T-helper 1 cell treated with Interleukin-12 subunit alpha and Interleukin-12 subunit beta and Interleukin-4 antibody, amounts not matched to agents 30 μg/mL and 1 μg/mL, for 36 hours (primary cell): Measurements from ENCODE around the gene CELF6.

Source experiments
- H3K27ac Mint-ChIP-seq: one replicate; pipeline ENCODE4 v1.8.0; 2021; ENCODE audit warnings: mild to moderate bottlenecking, mixed read lengths
- H3K27me3 Mint-ChIP-seq: one replicate; pipeline ENCODE4 v1.8.0; 2021; ENCODE audit warnings: low read depth, mixed read lengths
- H3K36me3 Mint-ChIP-seq: one replicate; pipeline ENCODE4 v1.8.0; 2021; ENCODE audit warnings: low read depth, mixed read lengths
- H3K4me1 Mint-ChIP-seq: one replicate; pipeline ENCODE4 v1.8.0; 2021; ENCODE audit warnings: low read depth, mixed read lengths
- H3K4me3 Mint-ChIP-seq: one replicate; pipeline ENCODE4 v1.8.0; 2021; ENCODE audit warnings: mild to moderate bottlenecking, moderate library complexity, mixed read lengths
- H3K9me3 Mint-ChIP-seq: one replicate; pipeline ENCODE4 v1.8.0; 2021; ENCODE audit warnings: mixed read lengths

The CELF6 gene

DNA sequence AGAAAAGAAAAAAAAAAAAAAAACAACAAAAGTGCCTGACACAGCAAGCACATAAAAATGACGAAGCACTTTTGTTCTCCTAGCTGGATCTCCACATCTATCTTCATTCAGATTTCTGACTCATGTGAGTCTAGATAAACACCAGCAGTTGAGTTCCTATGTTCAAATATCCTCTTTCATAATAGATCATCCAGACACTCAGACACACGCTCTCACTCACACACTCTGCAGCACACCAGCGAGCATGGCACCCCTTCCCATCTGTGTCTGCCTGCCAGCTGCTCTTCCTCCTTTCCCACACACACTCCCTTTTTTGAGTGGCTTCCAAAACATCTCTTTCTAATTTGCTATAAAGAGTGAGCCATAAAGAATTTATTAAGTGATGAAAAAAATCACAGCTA is 19.8 kb upstream of the CELF6 start:
- Mint-ChIP-seq H3K27me3 (no peaks in the 10 kb centered on the region), H3K27ac (no peak overlapping the region), H3K4me1 (no peaks in the 10 kb centered on the region), H3K4me3 (no peak overlapping the region), H3K9me3 (no peaks in the 10 kb centered on the region), H3K36me3 (peaks cover 3% of the 10 kb centered on the region)

DNA sequence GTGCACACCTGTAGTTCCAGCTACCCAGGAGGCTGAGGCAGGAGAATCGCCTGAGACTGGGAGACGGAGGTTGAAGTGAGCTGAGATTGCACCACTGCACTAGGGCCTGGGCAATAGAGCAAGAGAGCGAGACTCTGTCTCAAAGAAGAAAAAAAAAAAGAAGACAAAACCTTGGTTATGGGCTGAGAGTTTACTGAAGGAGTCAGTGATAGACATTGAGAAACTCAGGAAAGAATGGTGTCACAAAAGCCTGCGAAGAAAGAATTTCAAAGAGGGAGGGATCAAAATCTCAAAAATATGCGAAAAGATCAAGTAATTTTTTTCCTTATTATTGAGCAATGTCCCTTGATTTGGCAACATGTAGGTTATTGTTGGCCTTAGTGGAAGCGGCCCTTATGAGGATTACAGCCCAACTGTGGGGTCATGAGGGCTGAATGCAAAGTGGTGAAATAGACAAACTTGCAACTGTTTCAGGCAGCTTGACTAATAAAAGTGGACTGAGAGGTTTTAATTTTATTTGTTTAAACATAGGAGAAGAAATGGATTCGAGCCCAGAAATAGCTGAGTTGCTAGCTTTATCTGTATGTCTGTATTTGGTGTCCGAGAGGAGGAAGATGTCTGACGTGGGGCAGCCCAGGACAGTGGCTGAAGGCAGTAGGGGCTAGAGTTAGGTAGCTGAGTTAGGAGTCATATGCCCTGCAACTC is 18.8 kb upstream of the CELF6 start:
- no peak overlapping the region for H3K27ac Mint-ChIP-seq
- H3K36me3 Mint-ChIP-seq = peaks cover 3% of the 10 kb centered on the region
- H3K4me3 Mint-ChIP-seq = no peak overlapping the region
- H3K9me3 Mint-ChIP-seq = no peaks in the 10 kb centered on the region
- H3K27me3 Mint-ChIP-seq = no peaks in the 10 kb centered on the region
- no peaks in the 10 kb centered on the region for H3K4me1 Mint-ChIP-seq

DNA sequence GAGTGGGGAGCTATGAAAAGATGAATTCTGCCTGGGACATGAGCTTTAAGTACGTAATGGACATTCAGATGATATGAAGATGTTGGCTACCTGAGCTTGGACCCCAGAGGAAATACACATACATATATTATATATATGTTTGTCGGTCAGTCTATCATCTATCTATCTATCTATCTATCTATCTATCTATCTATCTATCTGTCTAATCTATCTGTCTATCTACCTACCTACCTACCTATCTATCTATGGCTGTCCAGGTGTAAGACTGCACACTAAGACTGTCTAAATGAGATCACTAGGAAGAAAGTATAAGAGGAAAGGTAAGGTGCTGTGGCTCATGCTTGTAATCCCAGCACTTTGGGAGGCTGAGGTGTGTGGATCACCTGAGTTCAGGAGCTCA is 18.2 kb upstream of the CELF6 start:
- H3K9me3 Mint-ChIP-seq = no peaks in the 10 kb centered on the region
- no peak overlapping the region for H3K4me3 Mint-ChIP-seq
- H3K4me1 Mint-ChIP-seq = no peaks in the 10 kb centered on the region
- H3K36me3 Mint-ChIP-seq = peaks cover 3% of the 10 kb centered on the region
- no peak overlapping the region for H3K27ac Mint-ChIP-seq
- no peaks in the 10 kb centered on the region for H3K27me3 Mint-ChIP-seq

DNA sequence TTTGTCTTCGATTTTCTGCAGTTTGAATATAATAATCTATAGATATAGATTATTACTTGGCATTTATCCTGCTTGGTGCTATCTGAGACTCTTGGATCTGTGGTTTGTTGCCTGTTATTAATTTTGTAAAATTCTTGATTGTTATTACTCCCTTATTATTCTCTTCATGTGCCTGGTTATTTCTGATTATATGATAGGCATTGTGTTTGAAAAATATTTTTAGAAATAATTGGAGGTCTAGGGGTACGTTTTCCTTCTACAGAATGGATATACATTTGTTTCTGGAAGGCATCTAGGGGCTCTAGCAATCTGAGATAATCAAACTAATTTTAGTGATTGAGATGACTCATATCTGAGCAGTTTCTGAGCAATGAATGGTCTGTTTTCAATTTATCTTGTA is 14.9 kb upstream of the CELF6 start:
- Mint-ChIP-seq H3K4me3 (no peak overlapping the region), H3K36me3 (peaks cover 3% of the 10 kb centered on the region), H3K27me3 (no peaks in the 10 kb centered on the region), H3K4me1 (no peaks in the 10 kb centered on the region), H3K9me3 (no peaks in the 10 kb centered on the region), H3K27ac (no peak overlapping the region)

DNA sequence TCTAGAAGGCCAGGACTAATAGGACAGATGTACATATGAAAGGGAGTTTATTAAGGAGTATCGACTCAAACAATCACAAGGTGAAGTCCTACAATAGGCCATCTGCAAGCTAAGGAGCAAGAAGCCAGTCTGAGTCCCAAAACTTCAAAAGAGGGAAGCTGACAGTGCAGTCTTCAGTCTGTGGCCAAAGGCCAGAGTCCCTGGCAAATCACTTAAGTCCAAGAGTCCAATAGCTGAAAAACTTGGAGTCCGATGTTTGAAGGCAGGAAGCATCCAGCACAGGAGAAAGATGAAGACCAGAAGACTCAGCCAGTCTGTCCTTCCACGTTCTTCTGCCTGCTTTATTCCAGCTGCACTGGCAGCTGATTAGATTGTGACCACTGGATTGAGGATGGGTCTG is 11.1 kb upstream of the CELF6 start:
- Mint-ChIP-seq H3K4me3 (no peak overlapping the region), H3K9me3 (no peaks in the 10 kb centered on the region), H3K27me3 (no peaks in the 10 kb centered on the region), H3K4me1 (no peaks in the 10 kb centered on the region), H3K36me3 (peaks cover 3% of the 10 kb centered on the region), H3K27ac (no peak overlapping the region)

DNA sequence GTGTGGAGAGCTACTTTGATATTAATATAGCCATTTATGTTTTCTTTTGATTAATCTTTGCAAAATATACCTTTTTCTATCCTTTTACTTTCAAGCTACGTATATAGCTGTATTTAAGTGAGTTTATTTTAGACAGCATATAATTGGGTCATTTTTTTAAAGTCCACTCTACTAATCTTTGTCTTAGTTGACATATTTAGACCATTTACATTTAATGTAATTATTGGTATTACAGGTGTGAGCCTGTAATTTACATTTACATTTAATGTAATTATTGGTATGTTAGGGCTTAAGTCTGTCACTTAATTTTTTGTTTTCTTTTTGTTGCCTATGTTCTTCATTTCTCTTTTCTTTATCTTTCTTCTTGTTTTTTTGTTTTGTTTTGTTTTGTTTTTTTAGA is 3.8 kb upstream of the CELF6 start:
- H3K4me1 Mint-ChIP-seq = peaks cover 12% of the 10 kb centered on the region
- H3K9me3 Mint-ChIP-seq = no peaks in the 10 kb centered on the region
- H3K27me3 Mint-ChIP-seq = peaks cover 16% of the 10 kb centered on the region
- no peak overlapping the region for H3K4me3 Mint-ChIP-seq
- no peak overlapping the region for H3K27ac Mint-ChIP-seq
- H3K36me3 Mint-ChIP-seq = peaks cover 8% of the 10 kb centered on the region

DNA sequence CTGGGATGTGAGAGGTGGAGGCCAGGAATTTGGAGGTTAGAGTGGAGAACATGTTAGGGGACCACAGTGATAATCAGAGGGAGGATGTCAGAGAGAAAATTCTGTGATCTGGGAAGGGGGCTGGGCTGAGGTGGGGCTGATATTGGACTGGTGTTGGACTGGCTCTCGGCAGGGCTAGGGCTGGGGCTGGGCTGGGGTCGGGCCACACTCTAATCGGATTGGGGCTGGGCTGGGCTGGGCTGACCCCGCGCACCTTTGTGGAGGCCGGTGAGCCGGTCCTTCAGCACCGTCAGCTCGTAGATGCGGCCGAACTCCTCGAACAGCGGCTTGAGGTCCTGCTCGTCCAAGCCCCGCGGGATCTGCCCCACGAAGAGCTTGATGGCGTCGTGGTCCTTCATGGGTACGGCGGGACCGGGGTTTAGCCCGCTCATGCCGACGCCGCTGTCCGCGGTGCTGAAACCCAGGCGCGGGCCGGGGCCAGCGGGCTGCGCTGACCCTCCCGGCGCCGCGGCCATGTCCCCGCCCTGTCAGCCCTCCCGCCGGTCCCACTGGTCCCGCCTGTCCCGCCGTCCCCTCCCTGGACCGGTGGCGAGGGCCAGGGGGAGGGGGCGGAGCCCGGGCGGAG is 485 bp downstream of the CELF6 start:
- Mint-ChIP-seq H3K4me1 (peaks cover 17% of the 10 kb centered on the region), H3K27ac (peak overlapping the region; percentile 69), H3K9me3 (no peaks in the 10 kb centered on the region), H3K27me3 (peaks cover 31% of the 10 kb centered on the region), H3K36me3 (peaks cover 9% of the 10 kb centered on the region), H3K4me3 (peak overlapping the region; percentile 81)

DNA sequence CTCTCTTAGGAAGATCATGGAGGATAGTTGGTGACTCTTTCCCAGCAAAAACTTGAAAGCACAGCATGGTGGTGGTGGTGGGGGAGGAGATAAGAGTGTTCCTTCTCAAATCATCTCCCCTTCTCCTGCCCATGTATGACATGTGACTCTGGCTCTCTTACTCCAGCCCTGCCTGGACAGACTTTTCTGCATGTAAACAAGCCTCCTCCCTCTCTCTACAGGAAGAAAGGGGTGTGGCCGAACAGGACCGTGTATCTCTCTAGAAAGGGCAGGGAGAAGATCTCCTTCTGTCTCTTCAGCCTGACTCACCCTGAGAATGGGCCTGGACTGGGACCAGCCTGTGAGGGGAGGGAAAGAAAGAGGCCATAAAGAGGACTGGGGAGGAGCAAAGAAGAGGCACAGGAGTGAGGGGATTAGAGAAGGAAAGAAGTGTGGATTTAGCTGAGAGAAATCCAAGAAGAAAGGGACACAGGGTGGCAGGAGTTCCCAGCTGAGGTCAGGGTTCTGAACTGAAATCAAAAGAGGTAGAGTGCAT is 1.5 kb downstream of the CELF6 start:
- peaks cover 31% of the 10 kb centered on the region for H3K27me3 Mint-ChIP-seq
- H3K9me3 Mint-ChIP-seq = no peaks in the 10 kb centered on the region
- peak overlapping the region; percentile 69 for H3K27ac Mint-ChIP-seq
- H3K36me3 Mint-ChIP-seq = peaks cover 7% of the 10 kb centered on the region
- H3K4me3 Mint-ChIP-seq = peak overlapping the region; percentile 81
- H3K4me1 Mint-ChIP-seq = peaks cover 17% of the 10 kb centered on the region

DNA sequence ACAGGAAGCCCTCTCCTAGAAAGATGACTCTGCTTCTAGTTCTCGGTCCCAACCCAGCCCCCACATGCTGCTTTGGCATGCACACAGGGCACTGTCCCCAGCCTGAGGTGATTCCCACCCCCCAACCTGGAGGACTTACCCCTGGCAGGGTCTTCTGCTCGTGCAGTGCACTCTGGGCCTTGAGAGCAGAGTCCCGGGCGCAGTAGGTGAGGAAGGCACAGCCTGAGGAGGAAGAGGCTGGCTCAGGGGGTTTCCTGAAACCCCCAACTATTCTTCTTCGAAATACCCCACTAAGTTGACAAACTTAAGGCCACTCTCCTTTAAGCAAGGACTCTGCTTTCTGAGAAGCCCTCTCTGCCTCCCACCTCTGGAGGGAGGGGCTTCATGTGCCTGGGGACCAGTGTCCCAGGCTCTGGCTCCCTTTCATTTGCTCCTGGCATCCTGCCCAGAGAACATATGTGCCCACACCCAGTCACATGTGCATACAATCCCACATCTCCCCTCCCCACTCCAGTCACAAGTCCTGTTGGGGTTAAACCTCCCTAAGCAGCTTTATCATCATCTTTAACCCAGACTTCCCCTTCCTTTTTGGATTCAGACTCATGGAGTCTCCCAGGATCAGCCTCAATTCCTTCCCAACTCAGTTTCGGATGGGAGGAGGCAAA is 4.1 kb downstream of the CELF6 start:
- no peak overlapping the region for H3K27ac Mint-ChIP-seq
- H3K4me3 Mint-ChIP-seq = no peak overlapping the region
- peaks cover 7% of the 10 kb centered on the region for H3K36me3 Mint-ChIP-seq
- peaks cover 16% of the 10 kb centered on the region for H3K4me1 Mint-ChIP-seq
- H3K9me3 Mint-ChIP-seq = no peaks in the 10 kb centered on the region
- H3K27me3 Mint-ChIP-seq = peaks cover 29% of the 10 kb centered on the region

DNA sequence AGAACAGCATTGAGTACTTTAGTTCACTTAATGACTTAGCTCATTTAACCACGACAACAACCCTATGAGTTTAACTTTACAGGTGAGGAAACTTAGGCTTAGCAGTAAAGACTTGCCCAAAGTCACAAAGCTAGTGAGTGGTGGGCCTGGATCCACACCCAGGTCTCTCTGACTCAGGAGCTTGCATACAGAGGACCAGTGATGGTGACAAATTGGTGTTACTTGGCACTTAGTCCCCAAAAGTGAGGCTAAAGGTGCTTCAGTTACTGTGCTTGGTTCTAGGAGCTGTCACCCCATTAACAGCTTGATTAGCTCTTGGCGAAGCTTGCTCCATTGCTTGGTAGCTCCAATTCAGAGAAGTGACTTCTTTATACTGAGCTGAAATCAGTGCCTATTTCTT is 6.1 kb downstream of the CELF6 start:
- peaks cover 6% of the 10 kb centered on the region for H3K4me1 Mint-ChIP-seq
- peaks cover 20% of the 10 kb centered on the region for H3K27me3 Mint-ChIP-seq
- peaks cover 4% of the 10 kb centered on the region for H3K36me3 Mint-ChIP-seq
- H3K9me3 Mint-ChIP-seq = no peaks in the 10 kb centered on the region
- H3K4me3 Mint-ChIP-seq = no peak overlapping the region
- no peak overlapping the region for H3K27ac Mint-ChIP-seq

DNA sequence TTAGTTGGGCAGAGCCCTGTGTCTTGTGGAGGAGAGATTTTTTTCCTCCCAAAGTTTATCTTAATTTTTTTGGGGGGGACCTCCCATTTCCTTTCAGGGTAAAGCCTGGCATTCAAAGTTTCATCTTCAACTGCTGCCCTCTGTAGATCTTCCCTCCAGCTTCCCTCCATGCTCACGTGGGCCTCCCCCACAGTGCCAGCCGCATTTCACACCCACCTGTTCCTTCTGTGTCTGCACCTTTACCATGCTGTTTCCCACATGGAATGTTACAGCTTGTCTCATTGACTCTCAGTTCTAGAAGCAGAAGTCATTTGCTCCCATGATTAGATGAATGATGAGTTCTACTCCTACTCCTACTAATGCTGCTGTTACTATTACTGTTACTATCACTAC is 6.5 kb downstream of the CELF6 start:
- Mint-ChIP-seq H3K27me3 (peaks cover 16% of the 10 kb centered on the region), H3K4me1 (peaks cover 2% of the 10 kb centered on the region), H3K36me3 (no peaks in the 10 kb centered on the region), H3K4me3 (no peak overlapping the region), H3K27ac (no peak overlapping the region), H3K9me3 (no peaks in the 10 kb centered on the region)

DNA sequence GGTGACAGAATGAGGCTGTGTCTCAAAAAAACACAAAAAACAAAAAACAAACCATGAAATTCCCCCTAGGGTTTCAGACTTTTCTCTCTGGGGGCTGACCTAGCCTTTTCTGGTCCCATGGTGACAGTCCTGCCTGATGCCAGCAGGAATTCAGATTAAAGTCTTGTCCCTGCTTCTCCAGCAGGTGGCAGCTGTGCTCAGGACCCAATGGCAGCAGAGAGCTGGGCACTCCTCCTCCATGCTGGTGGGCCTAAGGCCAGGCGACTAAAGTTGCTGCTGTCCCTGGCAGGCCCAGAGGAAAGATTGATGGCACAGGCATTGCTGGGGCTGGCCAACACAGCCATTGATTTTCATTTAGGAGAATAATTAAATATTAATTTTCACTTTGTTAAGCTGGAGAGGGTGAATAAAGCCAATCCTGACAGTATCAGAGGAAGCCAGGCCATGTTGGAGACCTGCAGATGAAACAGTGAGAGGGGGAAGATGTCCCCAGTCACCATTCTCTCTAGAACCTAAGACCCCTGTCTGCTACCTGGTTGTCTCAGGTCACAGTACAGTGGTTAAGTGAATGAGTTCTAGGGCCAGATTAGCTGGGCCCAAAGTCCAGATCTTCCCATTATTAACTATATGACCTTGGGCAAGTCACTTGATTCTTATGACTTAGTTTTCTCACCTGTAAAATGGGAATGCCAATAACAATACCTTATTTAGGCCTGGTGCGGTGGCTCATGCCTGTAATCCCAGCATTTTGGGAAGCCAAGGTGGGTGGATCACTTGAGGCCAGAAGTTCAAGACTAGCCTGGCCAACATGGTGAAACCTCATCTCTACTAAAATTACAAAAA is 7.1 kb downstream of the CELF6 start:
- H3K36me3 Mint-ChIP-seq = no peaks in the 10 kb centered on the region
- H3K27ac Mint-ChIP-seq = no peak overlapping the region
- peaks cover 11% of the 10 kb centered on the region for H3K27me3 Mint-ChIP-seq
- H3K9me3 Mint-ChIP-seq = no peaks in the 10 kb centered on the region
- H3K4me1 Mint-ChIP-seq = no peaks in the 10 kb centered on the region
- no peak overlapping the region for H3K4me3 Mint-ChIP-seq

DNA sequence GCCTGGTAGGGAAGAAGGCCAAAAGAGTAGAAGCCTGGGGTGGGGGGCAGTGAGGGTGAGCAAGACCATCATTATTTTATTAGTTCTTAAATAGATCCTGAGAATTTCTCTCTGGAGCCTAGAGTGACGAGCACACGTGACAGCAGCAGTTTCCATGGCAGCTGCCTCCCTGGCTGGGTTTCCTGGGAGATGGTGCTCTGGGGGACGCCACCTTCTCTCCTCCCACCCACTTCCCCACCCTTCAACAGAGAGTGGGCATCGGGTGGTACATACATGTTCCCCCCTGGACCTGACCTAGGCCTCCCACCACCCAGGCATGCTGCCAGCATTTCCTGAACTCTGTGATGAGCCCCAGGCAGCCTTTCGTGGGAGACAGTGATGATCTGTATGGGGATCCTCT is 12.9 kb downstream of the CELF6 start:
- H3K4me3 Mint-ChIP-seq = no peak overlapping the region
- no peak overlapping the region for H3K27ac Mint-ChIP-seq
- no peaks in the 10 kb centered on the region for H3K9me3 Mint-ChIP-seq
- H3K27me3 Mint-ChIP-seq = peaks cover 4% of the 10 kb centered on the region
- no peaks in the 10 kb centered on the region for H3K36me3 Mint-ChIP-seq
- no peaks in the 10 kb centered on the region for H3K4me1 Mint-ChIP-seq

DNA sequence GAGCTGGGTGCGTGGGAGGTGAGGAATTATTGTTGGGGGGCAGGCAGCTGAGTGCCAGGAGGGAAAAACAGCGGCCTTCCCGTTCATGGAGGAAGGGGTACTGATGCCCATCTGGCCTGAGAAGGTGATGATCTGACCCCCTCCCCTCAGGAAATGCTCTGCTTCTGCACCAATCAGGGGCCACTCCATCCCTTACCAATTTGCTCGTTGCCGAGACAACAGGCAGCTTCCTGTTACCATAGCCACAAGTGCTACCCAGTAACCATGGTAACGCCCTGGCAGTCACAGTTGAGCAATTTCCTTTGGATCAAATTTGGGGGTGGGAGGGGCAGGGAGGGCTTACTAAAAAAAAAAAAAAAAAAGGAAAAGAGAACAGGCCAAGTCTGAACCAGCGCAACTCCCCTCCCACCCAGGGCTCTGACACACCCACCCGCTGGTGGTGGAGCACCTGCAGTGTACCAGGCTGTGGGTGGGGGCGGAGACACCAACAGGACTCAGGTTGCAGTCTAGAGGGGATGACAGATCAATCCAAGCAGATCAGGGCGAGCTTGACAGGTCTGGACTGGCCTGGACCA is 13.7 kb downstream of the CELF6 start:
- Mint-ChIP-seq H3K27ac (no peak overlapping the region), H3K27me3 (peaks cover 4% of the 10 kb centered on the region), H3K36me3 (no peaks in the 10 kb centered on the region), H3K9me3 (no peaks in the 10 kb centered on the region), H3K4me1 (no peaks in the 10 kb centered on the region), H3K4me3 (no peak overlapping the region)
